ENCODE measurements around the gene SLC24A4. TPM values are rescaled to one million over a fixed set of nuclear protein-coding genes. Genes with fewer than 3 reads are reported as not detected.

SLC24A4 gene
- polyA plus RNA-seq, 1 donor (not counting 4 experiments of a cell fraction or from before 2014, with no cell fraction given) = 0.10 TPM

DNA sequence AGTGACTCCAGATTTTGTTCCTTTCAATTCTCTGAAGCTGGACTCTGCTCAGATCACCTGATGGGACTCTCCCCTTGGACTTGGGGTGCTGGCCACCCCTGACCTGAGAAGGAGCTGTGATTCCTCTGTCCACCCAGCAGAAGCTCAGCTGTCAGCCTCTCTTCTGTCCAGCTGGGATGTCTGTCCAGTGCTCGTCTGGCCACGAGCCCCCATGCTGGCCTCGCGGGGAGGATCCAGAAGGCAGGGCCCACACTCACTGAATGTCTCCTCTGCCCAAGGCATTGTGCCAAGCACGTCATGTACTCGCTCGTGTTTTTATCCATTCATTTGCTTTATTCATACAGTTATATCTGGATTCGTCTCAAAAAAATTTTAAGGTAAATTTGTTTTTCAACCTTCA lies 14.2 kb upstream of the SLC24A4 start:
- Histone ChIP-seq H3K9me3 (ENCODE audit: control insufficient read depth, low read depth, low read length) (no peaks in the 10 kb centered on the region), H3K4me2 (ENCODE audit: control insufficient read depth, extremely low read depth, insufficient read depth, low read depth, low read length) (no peak overlapping the region), H3K27me3 (ENCODE audit: control insufficient read depth, extremely low read depth, insufficient read depth, low read length) (no peaks in the 10 kb centered on the region), H2AFZ (ENCODE audit: control insufficient read depth, low read length) (no peak overlapping the region), H3K79me2 (ENCODE audit: control insufficient read depth, insufficient read depth, low read length) (no peaks in the 10 kb centered on the region), H3K9me1 (ENCODE audit: control insufficient read depth, extremely low read depth, insufficient read depth, low read length) (no peaks in the 10 kb centered on the region), H3K27ac (ENCODE audit: control insufficient read depth, insufficient read depth, low read length) (no peak overlapping the region), H3K4me3 (ENCODE audit: control insufficient read depth in 2 of 3, extremely low read depth in 1 of 3, insufficient read depth in 2 of 3, low read depth in 1 of 3, low read length in 3 of 3) (no peak overlapping the region), H3K36me3 (ENCODE audit: control insufficient read depth in 2 of 2, extremely low read depth in 1 of 2, insufficient read depth in 2 of 2, low read length in 2 of 2) (no peaks in the 10 kb centered on the region), H3K4me1 (ENCODE audit: control insufficient read depth, extremely low read depth, insufficient read depth, low read length) (no peaks in the 10 kb centered on the region), H4K20me1 (ENCODE audit: control insufficient read depth, extremely low read depth, insufficient read depth, low read length) (no peaks in the 10 kb centered on the region), H3K9ac (ENCODE audit: control insufficient read depth, extremely low read depth, insufficient read depth, low read length) (no peak overlapping the region)
- dilution Hi-C loops (cut with MboI; ENCODE audit: extremely low pct_ligation_motif_present, low sequenced_read_pairs) = no loop called here
- FAIRE-seq (no peak), DNase-seq (ENCODE audit: low read depth, low spot score) (no peak)
- TF ChIP-seq CTCF (optimal IDR thresholded peaks at IDR 0.05 in 1 of 3, IDR thresholded peaks at IDR 0.05 in 1 of 3, conservative IDR thresholded peaks at IDR 0.05 in 1 of 3; ENCODE audit: extremely low read depth in 1 of 3, insufficient read depth in 2 of 3, low read length in 3 of 3) (no peak), EZH2 (IDR thresholded peaks at IDR 0.05; ENCODE audit: low read length) (no peak)

DNA sequence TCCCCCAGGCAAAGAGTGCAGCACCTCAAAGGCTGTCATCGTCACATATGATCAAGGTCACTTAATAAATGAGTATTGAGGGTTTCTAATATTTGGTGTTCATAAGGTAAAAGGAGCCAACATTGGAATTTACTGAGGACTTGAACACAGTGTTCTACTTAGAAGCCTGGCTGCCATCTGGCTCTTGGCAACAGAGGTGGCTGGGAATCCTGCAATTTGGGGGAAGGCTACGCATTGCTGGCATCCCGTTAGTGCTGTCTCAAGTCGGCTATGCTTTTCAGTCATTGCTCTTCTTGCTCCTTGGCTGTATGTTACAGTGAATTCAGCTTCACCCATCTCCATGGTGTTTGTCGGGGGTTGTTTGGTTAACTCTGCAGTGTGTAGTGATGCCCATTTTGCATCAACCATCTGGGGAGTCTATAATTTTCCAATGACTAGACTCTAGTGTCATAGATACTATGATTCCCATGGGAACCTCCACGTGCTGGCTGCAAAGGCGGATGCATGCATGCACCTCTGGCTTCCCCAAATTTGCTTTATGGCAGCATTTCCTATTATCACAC lies 12.9 kb upstream of the SLC24A4 start:
- H3K36me3 ChIP-seq (ENCODE audit: control insufficient read depth in 2 of 2, extremely low read depth in 1 of 2, insufficient read depth in 2 of 2, low read length in 2 of 2) = no peaks in the 10 kb centered on the region
- H3K27ac ChIP-seq (ENCODE audit: control insufficient read depth, insufficient read depth, low read length) = no peak overlapping the region
- dilution Hi-C loops (cut with MboI; ENCODE audit: extremely low pct_ligation_motif_present, low sequenced_read_pairs) = no loop called here
- no peak overlapping the region for H2AFZ ChIP-seq (ENCODE audit: control insufficient read depth, low read length)
- DNase-seq (ENCODE audit: low read depth, low spot score) (no peak), FAIRE-seq (no peak)
- H3K27me3 ChIP-seq (ENCODE audit: control insufficient read depth, extremely low read depth, insufficient read depth, low read length) = no peaks in the 10 kb centered on the region
- TF ChIP-seq CTCF (optimal IDR thresholded peaks at IDR 0.05 in 1 of 3, IDR thresholded peaks at IDR 0.05 in 1 of 3, conservative IDR thresholded peaks at IDR 0.05 in 1 of 3; ENCODE audit: extremely low read depth in 1 of 3, insufficient read depth in 2 of 3, low read length in 3 of 3) (no peak), EZH2 (IDR thresholded peaks at IDR 0.05; ENCODE audit: low read length) (no peak)
- no peaks in the 10 kb centered on the region for H3K9me3 ChIP-seq (ENCODE audit: control insufficient read depth, low read depth, low read length)
- H3K4me1 ChIP-seq (ENCODE audit: control insufficient read depth, extremely low read depth, insufficient read depth, low read length) = no peaks in the 10 kb centered on the region
- no peak overlapping the region for H3K9ac ChIP-seq (ENCODE audit: control insufficient read depth, extremely low read depth, insufficient read depth, low read length)
- no peak overlapping the region for H3K4me3 ChIP-seq (ENCODE audit: control insufficient read depth in 2 of 3, extremely low read depth in 1 of 3, insufficient read depth in 2 of 3, low read depth in 1 of 3, low read length in 3 of 3)
- no peak overlapping the region for H3K4me2 ChIP-seq (ENCODE audit: control insufficient read depth, extremely low read depth, insufficient read depth, low read depth, low read length)
- no peaks in the 10 kb centered on the region for H4K20me1 ChIP-seq (ENCODE audit: control insufficient read depth, extremely low read depth, insufficient read depth, low read length)
- no peaks in the 10 kb centered on the region for H3K79me2 ChIP-seq (ENCODE audit: control insufficient read depth, insufficient read depth, low read length)
- no peaks in the 10 kb centered on the region for H3K9me1 ChIP-seq (ENCODE audit: control insufficient read depth, extremely low read depth, insufficient read depth, low read length)
